Progenitor cell of endocrine pancreas (in vitro differentiated cells): ENCODE data around the gene EXD3. TPM values are rescaled to one million over a fixed set of nuclear protein-coding genes. Genes with fewer than 3 reads are reported as not detected.

Experiments used
- DNase-seq: peaks from one replicate; pipeline ENCODE4 v3.0.0; 2021; ENCODE audit warnings: low spot score; ENCODE audit not compliant: unreplicated experiment
- H3K27ac Mint-ChIP-seq: 2 replicates; pipeline ENCODE4 v1.8.0; 2021; ENCODE audit warnings: mild to moderate bottlenecking, moderate library complexity, mixed read lengths
- H3K27me3 Mint-ChIP-seq: 2 replicates; pipeline ENCODE4 v1.8.0; 2021; ENCODE audit warnings: mixed read lengths
- H3K36me3 Mint-ChIP-seq: 2 replicates; pipeline ENCODE4 v1.8.0; 2022; ENCODE audit warnings: mixed read lengths; ENCODE audit not compliant: insufficient read depth
- H3K4me1 Mint-ChIP-seq: 2 replicates; pipeline ENCODE4 v1.8.0; 2021; ENCODE audit warnings: low read depth, mixed read lengths
- H3K4me3 Mint-ChIP-seq: 2 replicates; pipeline ENCODE4 v1.8.0; 2021; ENCODE audit warnings: low read depth, mild to moderate bottlenecking, moderate library complexity, mixed read lengths
- H3K9me3 Mint-ChIP-seq: 2 replicates; pipeline ENCODE4 v1.8.0; 2021; ENCODE audit warnings: low read depth, mixed read lengths
- total RNA-seq: library from RNA; stranded (reverse); gene quantifications from 2 replicates; pipeline ENCODE4 v1.2.1, GENCODE V29; 2021
- TF ChIP-seq, protein P1 (sequence below): fragments of 200-600 bp; sonication (generic); IDR thresholded peaks from one replicate; pipeline ENCODE4 v1.5.0; 2021; ENCODE audit warnings: antibody characterized with exemption, mild to moderate bottlenecking; ENCODE audit not compliant: unreplicated experiment

The EXD3 gene
- total RNA-seq, 1 donor from 2014 or later = 31.7 TPM

DNA sequence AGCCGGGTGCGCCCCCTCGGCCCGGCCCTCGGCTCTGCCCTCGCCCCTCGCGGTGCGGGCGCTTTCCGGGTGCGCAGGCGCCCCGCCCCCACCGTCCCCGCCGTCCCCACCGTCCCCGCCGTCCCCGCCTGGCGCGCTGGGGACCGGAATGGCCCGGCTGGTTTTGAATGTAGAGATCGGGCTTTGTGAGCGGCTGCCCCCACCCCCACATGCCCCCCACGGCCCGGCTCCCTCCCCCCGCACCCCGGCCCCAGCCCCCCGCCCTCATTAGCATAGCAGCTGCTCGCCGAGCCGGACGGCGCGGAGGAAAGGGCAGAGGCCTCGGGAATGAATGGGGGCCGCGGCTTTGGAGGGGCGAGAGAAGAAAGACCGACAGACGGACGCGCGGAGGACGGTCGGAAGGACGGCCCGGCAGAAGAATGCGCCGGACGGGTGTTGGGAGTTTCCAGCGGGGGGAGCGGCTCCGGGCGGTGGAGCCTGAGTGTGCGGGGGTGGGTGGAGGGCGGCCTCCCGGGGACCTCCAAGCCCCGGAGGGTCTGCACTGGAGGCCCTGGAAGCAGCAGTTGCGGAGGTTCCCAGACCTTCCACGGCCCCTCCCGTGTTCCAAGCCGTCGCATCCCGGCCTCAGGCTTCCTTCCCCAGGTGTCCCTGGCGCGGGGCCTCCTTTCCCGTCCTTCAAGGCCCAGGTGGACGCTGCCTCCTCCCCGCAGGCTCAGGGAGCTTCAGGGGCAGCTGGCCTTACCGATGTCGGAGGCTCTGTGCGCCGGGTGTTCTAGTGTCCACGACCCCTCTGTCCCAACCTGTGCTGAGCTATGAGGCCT lies 126.9 kb downstream of the EXD3 start:
- Mint-ChIP-seq H3K9me3 (no peaks in the 10 kb centered on the region), H3K4me3 (peak overlapping the region; percentile 77), H3K27ac (peak overlapping the region; percentile 88), H3K4me1 (peaks cover 41% of the 10 kb centered on the region), H3K36me3 (no peaks in the 10 kb centered on the region), H3K27me3 (peaks cover 3% of the 10 kb centered on the region)
- TF ChIP-seq, protein P1, sequence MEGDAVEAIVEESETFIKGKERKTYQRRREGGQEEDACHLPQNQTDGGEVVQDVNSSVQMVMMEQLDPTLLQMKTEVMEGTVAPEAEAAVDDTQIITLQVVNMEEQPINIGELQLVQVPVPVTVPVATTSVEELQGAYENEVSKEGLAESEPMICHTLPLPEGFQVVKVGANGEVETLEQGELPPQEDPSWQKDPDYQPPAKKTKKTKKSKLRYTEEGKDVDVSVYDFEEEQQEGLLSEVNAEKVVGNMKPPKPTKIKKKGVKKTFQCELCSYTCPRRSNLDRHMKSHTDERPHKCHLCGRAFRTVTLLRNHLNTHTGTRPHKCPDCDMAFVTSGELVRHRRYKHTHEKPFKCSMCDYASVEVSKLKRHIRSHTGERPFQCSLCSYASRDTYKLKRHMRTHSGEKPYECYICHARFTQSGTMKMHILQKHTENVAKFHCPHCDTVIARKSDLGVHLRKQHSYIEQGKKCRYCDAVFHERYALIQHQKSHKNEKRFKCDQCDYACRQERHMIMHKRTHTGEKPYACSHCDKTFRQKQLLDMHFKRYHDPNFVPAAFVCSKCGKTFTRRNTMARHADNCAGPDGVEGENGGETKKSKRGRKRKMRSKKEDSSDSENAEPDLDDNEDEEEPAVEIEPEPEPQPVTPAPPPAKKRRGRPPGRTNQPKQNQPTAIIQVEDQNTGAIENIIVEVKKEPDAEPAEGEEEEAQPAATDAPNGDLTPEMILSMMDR = no peak
- DNase-seq = no peak

DNA sequence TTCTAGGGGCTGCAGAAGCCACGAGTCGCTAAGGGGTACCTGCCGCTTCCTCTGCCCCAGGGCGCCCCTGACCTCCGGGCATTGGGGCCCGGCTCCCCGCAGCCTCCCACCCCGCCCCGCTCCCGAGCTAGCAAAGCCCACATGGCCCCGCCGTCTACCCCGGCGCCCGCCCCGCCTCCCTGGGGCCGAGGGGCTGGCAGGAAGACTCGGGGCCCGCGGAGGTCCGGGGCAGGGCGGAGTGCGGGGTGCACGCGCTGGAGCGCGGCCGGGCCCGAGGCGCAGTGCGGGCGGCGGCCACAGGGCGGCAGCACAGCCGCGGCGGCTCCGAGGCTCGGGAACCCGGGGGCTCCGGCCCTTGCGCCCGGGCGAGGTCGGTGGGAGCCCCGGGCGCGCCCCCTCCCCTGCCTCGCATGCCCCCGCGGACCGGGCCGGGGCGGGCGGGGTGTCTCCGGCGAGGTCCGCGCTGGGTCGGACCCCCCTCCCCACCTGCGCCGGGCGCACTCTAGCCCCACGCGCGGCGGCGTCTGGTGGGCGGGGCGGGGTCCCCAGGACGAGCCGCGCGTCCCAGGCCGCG lies 127.6 kb downstream of the EXD3 start:
- TF ChIP-seq, protein P1 = peak; percentile 70
- H3K27me3 Mint-ChIP-seq = peaks cover 3% of the 10 kb centered on the region
- no peaks in the 10 kb centered on the region for H3K36me3 Mint-ChIP-seq

DNA sequence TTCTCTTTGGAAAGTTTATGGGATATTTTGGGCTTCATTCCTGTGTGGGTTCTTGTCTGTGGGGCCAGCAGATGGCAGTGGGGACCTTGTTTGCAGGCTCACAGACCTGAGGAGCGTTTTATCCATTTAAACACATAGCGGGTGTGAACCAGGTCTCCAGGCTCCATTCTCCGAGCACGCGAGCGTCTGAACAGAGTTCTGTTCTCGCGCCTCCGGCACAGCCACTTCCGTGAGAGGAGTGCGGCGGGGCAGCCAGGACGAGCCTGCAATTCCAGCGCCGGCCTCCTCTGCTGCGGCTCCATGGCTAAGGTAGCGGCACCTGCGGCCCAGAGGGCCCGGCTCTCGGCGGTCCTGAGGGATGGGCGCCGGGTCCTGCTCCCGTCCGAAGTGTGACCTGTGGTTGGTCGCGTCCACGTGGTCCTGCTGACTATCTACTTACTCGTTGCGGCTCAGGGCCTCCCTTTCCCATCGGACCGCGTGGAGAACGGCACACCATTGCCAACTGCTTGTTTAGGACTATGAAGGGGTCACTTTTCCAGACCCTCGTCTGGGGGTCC lies 128.2 kb downstream of the EXD3 start:
- no peaks in the 10 kb centered on the region for H3K9me3 Mint-ChIP-seq
- peaks cover 35% of the 10 kb centered on the region for H3K4me1 Mint-ChIP-seq
- H3K4me3 Mint-ChIP-seq = peak overlapping the region; percentile 53
- H3K27me3 Mint-ChIP-seq = peaks cover 3% of the 10 kb centered on the region
- peak overlapping the region; percentile 96 for H3K27ac Mint-ChIP-seq
- TF ChIP-seq, protein P1 = peak; percentile 10
- no peaks in the 10 kb centered on the region for H3K36me3 Mint-ChIP-seq
- DNase-seq = no peak

More for the DNA sequence above, 127.6 kb downstream of the EXD3 start:
- H3K4me3 Mint-ChIP-seq = peak overlapping the region; percentile 35
- H3K9me3 Mint-ChIP-seq = no peaks in the 10 kb centered on the region
- peak overlapping the region; percentile 85 for H3K27ac Mint-ChIP-seq
- peaks cover 39% of the 10 kb centered on the region for H3K4me1 Mint-ChIP-seq
- DNase-seq = no peak

DNA sequence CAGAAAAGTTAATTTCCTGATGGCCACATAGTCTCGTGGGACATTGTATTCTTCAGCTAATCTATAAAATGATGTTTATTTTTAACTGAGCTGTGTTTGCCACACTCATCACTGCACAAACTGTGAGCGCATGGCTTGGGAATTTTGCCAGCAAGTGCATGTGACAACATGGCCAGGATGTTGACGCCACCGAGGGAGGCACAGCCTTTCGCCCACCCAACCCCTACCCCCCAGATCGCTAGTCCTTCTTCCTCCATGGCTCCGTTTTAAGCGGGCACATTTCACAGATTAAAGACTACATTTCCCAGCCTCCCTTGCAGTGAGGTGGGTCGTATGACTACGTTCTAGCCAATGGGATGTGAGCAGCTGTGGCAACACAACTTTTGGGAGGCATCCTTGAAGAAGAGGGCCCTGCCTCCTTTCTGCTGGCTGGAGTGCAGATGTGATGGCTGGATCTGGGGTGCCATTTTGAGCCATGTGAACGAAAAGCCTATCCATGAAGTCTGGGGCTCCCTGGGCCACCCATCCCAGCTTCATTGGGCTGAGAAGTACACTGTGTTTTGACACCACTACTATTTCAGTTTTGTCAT lies 128.8 kb downstream of the EXD3 start:
- DNase-seq = no peak
- no peaks in the 10 kb centered on the region for H3K36me3 Mint-ChIP-seq
- peaks cover 31% of the 10 kb centered on the region for H3K4me1 Mint-ChIP-seq
- H3K27ac Mint-ChIP-seq = peak overlapping the region; percentile 96
- H3K4me3 Mint-ChIP-seq = peak overlapping the region; percentile 53
- TF ChIP-seq, protein P1 = no peak
- peaks cover 3% of the 10 kb centered on the region for H3K27me3 Mint-ChIP-seq
- no peaks in the 10 kb centered on the region for H3K9me3 Mint-ChIP-seq

DNA sequence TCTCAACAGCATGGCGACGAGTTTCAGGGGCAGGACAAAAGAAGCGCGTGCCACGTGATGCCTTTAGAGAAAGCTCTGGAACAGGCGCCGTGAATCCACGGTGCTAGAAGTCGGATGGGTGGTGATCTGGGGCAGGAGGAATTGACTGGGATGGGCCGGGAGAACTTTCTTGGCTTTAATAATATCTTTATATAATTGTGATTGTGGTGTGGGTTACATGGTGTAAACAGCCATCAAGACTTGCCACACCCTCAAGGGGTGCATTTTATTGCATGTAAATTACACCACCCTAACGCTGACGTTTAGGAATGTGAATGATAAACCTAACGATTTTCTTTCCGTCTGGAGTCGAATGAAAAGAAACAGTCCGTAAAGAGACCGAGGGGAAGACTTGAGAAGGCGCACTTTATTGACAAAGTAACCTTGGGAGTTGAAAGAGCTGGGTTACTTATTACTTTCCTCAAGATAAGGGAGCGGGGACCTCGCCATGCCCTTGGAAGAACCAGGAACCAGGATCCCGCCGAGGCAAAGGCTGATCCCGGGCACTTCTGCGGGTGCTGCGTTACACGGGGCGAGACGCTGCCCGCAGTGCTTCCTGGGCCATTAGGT lies 129.4 kb downstream of the EXD3 start:
- peaks cover 3% of the 10 kb centered on the region for H3K27me3 Mint-ChIP-seq
- peaks cover 27% of the 10 kb centered on the region for H3K4me1 Mint-ChIP-seq
- H3K27ac Mint-ChIP-seq = peak overlapping the region; percentile 96

More for the DNA sequence above, 129.4 kb downstream of the EXD3 start:
- peak overlapping the region; percentile 53 for H3K4me3 Mint-ChIP-seq
- TF ChIP-seq, protein P1 = no peak
- H3K36me3 Mint-ChIP-seq = no peaks in the 10 kb centered on the region
- no peaks in the 10 kb centered on the region for H3K9me3 Mint-ChIP-seq
- DNase-seq = peak; percentile 58
